ENCODE results near the gene CES4A. TPM values are rescaled to one million over a fixed set of nuclear protein-coding genes. Genes with fewer than 3 reads are reported as not detected.
A peak's percentile ranks its signal among the peaks of the same experiment; 100 is the strongest.
"Not testable (repeated sequence)": the region's sequence is repeated elsewhere in the genome, so short reads cannot be mapped to it uniquely, and the experiment has no call there.

The CES4A gene
- total and polyA plus RNA-seq, 9 of the 15 experiments (the other 6 are each of a cell fraction or from before 2014, with no cell fraction given), result 0.09 to 0.13 (median 0.11) TPM; not detected in 6

- not testable (repeated sequence) for H3K4me3 ChIP-seq; DNase-seq (ENCODE audit: extremely low read depth in 1 of 4, low spot score in 3 of 4); H3K27me3 ChIP-seq (ENCODE audit: control insufficient read depth in 2 of 2, insufficient read depth in 2 of 2, low read length in 2 of 2); H3K9ac ChIP-seq (ENCODE audit: insufficient read depth in 1 of 2, low read depth in 2 of 2, low read length in 2 of 2); H2AFZ ChIP-seq (ENCODE audit: low read depth, low read length); H3K4me2 ChIP-seq (ENCODE audit: insufficient read depth, low read length); BruUV-seq (replicated peaks); H3K9me1 ChIP-seq (ENCODE audit: control insufficient read depth, insufficient read depth, low read length); ATAC-seq; H3K4me1 ChIP-seq (replicated peaks in 1 of 2; ENCODE audit: control insufficient read depth in 2 of 2, insufficient read depth in 2 of 2, low read length in 2 of 2); H3K9me3 ChIP-seq (replicated peaks; ENCODE audit: control insufficient read depth, insufficient read depth, low read depth, low read length); H3K27ac ChIP-seq (ENCODE audit: extremely low read depth, low read depth, low read length); FAIRE-seq; H3K36me3 ChIP-seq (ENCODE audit: control insufficient read depth, insufficient read depth, low read length); H4K20me1 ChIP-seq (replicated peaks; ENCODE audit: control insufficient read depth, insufficient read depth, low read length); H3K79me2 ChIP-seq (ENCODE audit: control insufficient read depth, insufficient read depth, low read length)
- CTCF ChIA-PET (ENCODE audit: low intra/inter-chr PET ratio), result interaction anchor here (0.5 to 2.0 kb wide), 3 partner anchors 22 to 62 kb away, joined by 4 to 12 read pairs (median 6); no protein-coding TSS in a partner anchor
- 39% methylated on average over 17 of the region's 17 CpGs for WGBS (ENCODE audit: insufficient coverage, low coverage, missing lambda C conversion rate)
- POLR2A ChIA-PET, result interaction anchor here (0.9 kb wide), 1 partner anchor 51 kb away, joined by 4 read pairs; no protein-coding TSS in a partner anchor
- TF ChIP-seq SPI1 (IDR thresholded peaks at IDR 0.05; ENCODE audit: borderline replicate concordance, low read depth, low read length) (peak; percentile 34; the same call in 1 of the 2 replicates), ZFX (CRISPR knock-in tag; IDR thresholded peaks at IDR 0.05) (peak; percentile 26; the same call in 1 of the 2 replicates), TCF3 (CRISPR knock-in tag; IDR thresholded peaks at IDR 0.05) (0 out of 2 replicates have a peak, but pooled peaks have one; percentile 5)
- intact Hi-C loops (cut with micrococcal nuclease) (loop anchor here (2.0 to 10.0 kb wide), 4 partner anchors 21 to 509 kb away; partner anchors contain the start of genes FBXL8, MATCAP1 and TRADD), in situ Hi-C loops (cut with MboI) (loop anchor here (25.0 kb wide), 2 partner anchors 207 to 457 kb away; partner anchors contain the start of genes B3GNT9, FBXL8, HSF4 and NOL3)
Observed at GRCh38 chr16:66955363-66956153, 32.8 kb upstream of the CES4A start.

GRCh38 chr16:66956154-66956457 lies 32.3 kb upstream of the CES4A start:
- H3K4me1 ChIP-seq (replicated peaks in 1 of 2; ENCODE audit: control insufficient read depth in 2 of 2, insufficient read depth in 2 of 2, low read length in 2 of 2); FAIRE-seq; ATAC-seq; H4K20me1 ChIP-seq (replicated peaks; ENCODE audit: control insufficient read depth, insufficient read depth, low read length); H3K4me2 ChIP-seq (ENCODE audit: insufficient read depth, low read length); H3K9me3 ChIP-seq (replicated peaks; ENCODE audit: control insufficient read depth, insufficient read depth, low read depth, low read length); H3K27ac ChIP-seq (ENCODE audit: extremely low read depth, low read depth, low read length); BruUV-seq (replicated peaks); CTCF ChIA-PET (ENCODE audit: low intra/inter-chr PET ratio); H3K4me3 ChIP-seq; H3K9me1 ChIP-seq (ENCODE audit: control insufficient read depth, insufficient read depth, low read length); H3K79me2 ChIP-seq (ENCODE audit: control insufficient read depth, insufficient read depth, low read length); H3K36me3 ChIP-seq (ENCODE audit: control insufficient read depth, insufficient read depth, low read length); H3K9ac ChIP-seq (ENCODE audit: insufficient read depth in 1 of 2, low read depth in 2 of 2, low read length in 2 of 2); DNase-seq (ENCODE audit: extremely low read depth in 1 of 4, low spot score in 3 of 4); H3K27me3 ChIP-seq (ENCODE audit: control insufficient read depth in 2 of 2, insufficient read depth in 2 of 2, low read length in 2 of 2); H2AFZ ChIP-seq (ENCODE audit: low read depth, low read length): not testable (repeated sequence)
- intact Hi-C loops (cut with micrococcal nuclease), result loop anchor here (10.0 kb wide), 2 partner anchors 229 to 509 kb away; partner anchors contain the start of gene MATCAP1
- in situ Hi-C loops (cut with MboI), result loop anchor here (25.0 kb wide), 2 partner anchors 206 to 456 kb away; partner anchors contain the start of genes B3GNT9, FBXL8, HSF4 and NOL3
- WGBS (ENCODE audit: insufficient coverage, low coverage, missing lambda C conversion rate), result no CpG with 5 or more reads among the region's 1 CpG
- POLR2A ChIA-PET, result interaction anchor here (0.6 to 0.9 kb wide), 2 partner anchors 51 to 320 kb away, joined by 4 read pairs; no protein-coding TSS in a partner anchor

All from K562 (cell line).